ENCODE data around the gene NRXN3.

Gene NRXN3

DNA sequence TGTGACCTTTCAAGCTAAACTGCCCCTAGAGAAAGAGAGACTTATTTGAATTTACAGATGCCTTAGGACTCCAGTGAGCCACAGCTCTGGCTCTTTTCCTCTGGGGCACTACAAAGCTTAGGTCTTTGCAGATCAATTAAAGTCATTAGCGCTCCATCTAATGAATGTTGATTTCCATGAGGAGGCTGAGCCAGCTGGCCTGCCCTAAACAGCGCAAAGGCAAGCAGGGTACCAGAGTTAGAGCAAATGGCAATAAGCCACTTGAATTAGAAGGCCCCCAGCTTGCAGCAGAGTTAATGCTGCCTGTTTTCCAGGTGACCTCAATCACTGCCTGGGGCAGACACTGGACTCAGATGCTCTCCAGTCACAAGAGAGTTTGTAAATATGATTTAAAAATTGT, 1345.8 kb downstream of the NRXN3 start:
- no peak for DNase-seq (ENCODE audit: low read depth in 2 of 2)

DNA sequence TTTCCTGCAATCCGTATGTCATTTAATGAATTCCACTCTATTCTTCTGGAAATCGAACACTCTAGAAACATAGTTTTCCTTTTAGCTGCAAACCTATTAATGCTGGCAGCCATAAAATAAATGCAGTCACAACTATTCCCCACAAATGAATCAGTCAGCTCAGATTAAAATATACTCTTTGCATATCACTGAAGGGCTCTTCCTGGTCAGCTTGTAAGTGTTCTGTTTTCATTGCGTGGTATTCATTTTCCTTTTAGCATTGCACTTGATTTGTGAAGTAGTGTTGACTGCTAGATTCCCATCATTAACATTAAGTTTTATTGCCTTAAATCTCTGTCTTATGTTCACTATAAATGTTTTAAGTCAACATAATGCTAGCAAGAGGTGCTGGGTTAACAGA, 1355.2 kb downstream of the NRXN3 start:
- DNase-seq (ENCODE audit: low read depth in 2 of 2), result no peak

GRCh38 chr14:79528828-79529416, 1358.7 kb downstream of the NRXN3 start:
- no peak for DNase-seq (ENCODE audit: low read depth in 2 of 2)

GRCh38 chr14:79530555-79530954, 1360.4 kb downstream of the NRXN3 start:
- DNase-seq (ENCODE audit: low read depth in 2 of 2), result no peak

DNA sequence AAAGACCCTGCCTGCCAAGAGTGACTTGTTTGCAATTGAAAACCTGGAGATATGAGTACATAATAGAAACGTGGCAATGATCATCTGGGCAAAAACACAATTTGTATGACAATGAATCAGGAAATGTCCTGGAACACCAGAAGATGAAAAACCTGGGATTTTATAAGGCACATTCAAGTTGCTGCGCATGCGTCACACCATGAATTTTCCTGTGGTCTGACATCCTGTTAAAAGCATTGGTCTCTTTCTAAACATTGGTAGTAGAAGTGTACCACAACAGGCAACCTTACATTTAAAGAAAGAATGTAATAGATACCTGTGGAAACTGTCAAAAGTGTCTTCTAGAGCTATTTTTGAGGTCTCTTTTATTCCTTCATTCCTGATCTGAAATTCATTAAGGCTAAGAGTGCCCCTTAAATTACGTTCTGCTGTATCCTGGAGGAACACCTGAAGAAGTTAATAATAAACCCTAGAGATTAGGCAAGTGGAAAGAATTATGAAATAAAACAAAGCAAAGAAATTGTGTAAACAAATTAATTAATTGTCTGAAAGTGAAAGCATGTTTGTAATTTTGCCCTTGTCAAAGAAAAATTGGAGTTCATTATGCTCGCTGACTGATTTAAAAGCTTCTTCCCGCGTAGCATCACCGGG, 1364.7 kb downstream of the NRXN3 start:
- DNase-seq (ENCODE audit: low read depth in 2 of 2), result no peak

GRCh38 chr14:79540394-79540793, 1370.2 kb downstream of the NRXN3 start:
- DNase-seq (ENCODE audit: low read depth in 2 of 2), result no peak

- no peak for DNase-seq (ENCODE audit: low read depth in 2 of 2)
These were observed 1371.9 kb downstream of the NRXN3 start for GRCh38 chr14:79542121-79542520.

DNA sequence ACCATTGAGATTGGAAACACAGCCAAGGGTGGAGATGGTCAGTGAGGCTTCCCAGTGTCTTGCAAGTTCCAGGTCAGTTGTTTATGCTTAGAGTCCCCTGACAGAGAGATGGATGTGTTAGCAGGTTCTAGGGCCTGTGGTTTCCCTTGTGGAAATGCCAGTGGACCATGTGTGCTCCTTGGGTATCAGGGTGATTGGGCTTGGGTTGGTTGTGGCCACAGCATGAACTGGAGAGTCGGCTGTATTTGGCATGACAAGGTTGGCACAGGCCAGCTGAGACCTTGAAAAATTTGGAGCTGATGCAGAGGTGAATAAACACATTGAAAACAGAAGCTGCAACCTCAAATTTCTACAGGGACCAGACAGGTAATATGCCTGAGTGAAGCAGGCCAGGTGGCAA, 1373.2 kb downstream of the NRXN3 start:
- no peak for DNase-seq (ENCODE audit: low read depth in 2 of 2)

- no peak for DNase-seq (ENCODE audit: low read depth in 2 of 2)
These were observed 1374.0 kb downstream of the NRXN3 start for GRCh38 chr14:79543967-79544697.

- DNase-seq (ENCODE audit: low read depth in 2 of 2), result no peak
These were observed 1374.5 kb downstream of the NRXN3 start for GRCh38 chr14:79544698-79545070.

DNA sequence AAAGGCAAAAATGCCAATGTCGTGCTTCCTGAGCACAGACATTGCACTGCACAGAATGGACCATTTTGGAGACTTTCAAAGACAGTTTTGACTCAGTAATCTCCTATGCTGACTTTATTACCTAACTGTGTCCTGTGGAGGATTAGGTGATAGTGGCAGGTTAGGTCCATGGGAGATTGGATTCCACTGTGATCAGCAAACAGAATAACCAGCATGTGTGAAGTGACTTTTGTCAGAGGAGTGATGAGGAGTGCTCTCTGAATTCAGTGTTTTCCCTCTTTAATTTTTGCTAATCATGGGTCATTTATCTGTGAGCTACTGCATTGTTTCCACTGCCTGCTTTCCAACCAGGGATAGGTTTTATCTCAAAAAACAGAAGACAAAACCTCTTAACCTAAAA, 1378.7 kb downstream of the NRXN3 start:
- DNase-seq (ENCODE audit: low read depth in 2 of 2), result no peak

DNA sequence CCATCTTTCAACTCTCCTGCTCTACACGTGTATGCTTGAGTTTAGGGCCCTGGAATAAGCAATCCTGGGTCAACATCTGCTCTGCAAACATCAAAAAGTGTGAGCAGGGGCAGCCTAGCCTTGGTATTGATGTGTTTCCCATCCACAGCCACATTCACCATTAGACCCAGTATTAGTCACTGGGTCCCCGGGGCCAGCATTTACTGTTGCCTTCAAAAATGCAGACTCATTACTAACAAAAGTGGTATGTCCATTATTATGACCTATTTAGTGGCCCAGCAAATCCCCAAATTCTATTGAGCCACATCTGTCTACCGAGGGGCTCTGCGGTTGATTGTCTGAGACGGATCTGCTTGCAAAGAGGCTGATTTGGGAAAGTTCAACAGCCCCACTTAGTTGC, 1379.3 kb downstream of the NRXN3 start:
- no peak for DNase-seq (ENCODE audit: low read depth in 2 of 2)

- DNase-seq (ENCODE audit: low read depth in 2 of 2), result no peak
These were observed 1381.3 kb downstream of the NRXN3 start for GRCh38 chr14:79551523-79551922.

GRCh38 chr14:79552778-79553177, 1382.6 kb downstream of the NRXN3 start:
- DNase-seq (ENCODE audit: low read depth in 2 of 2), result no peak

GRCh38 chr14:79554816-79555215, 1384.6 kb downstream of the NRXN3 start:
- DNase-seq (ENCODE audit: low read depth in 2 of 2), result no peak

- no peak for DNase-seq (ENCODE audit: low read depth in 2 of 2)
These were observed 1385.3 kb downstream of the NRXN3 start for GRCh38 chr14:79555429-79555828.

DNA sequence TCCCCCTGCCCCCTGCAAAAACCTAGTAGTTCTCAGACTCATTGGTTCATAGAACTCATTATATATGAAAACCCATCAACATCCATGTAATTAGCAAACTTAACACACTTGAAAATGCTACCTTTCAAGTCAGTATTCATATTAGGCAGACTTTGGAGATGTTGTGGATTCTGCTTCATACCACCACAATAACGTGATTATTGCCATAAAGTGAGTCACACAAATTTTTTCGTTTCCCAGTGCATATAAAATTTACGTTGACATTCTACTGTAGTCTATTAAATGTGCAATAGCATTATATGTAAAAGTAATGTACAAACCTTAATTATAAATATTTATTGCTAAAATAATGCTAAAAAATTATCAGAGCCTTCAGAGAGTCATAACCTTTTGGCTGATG, 1387.1 kb downstream of the NRXN3 start:
- DNase-seq (ENCODE audit: low read depth in 2 of 2), result no peak

- DNase-seq (ENCODE audit: low read depth in 2 of 2), result no peak
These were observed 1392.0 kb downstream of the NRXN3 start for GRCh38 chr14:79562185-79562584.

- no peak for DNase-seq (ENCODE audit: low read depth in 2 of 2)
These were observed 1394.2 kb downstream of the NRXN3 start for GRCh38 chr14:79564371-79564770.

- DNase-seq (ENCODE audit: low read depth in 2 of 2), result no peak
These were observed 1397.1 kb downstream of the NRXN3 start for GRCh38 chr14:79567306-79567705.

GRCh38 chr14:79568594-79568993, 1398.4 kb downstream of the NRXN3 start:
- no peak for DNase-seq (ENCODE audit: low read depth in 2 of 2)

- DNase-seq (ENCODE audit: low read depth in 2 of 2), result no peak
These were observed 1398.9 kb downstream of the NRXN3 start for GRCh38 chr14:79569072-79569471.

GRCh38 chr14:79570648-79571047, 1400.5 kb downstream of the NRXN3 start:
- no peak for DNase-seq (ENCODE audit: low read depth in 2 of 2)

All from stimulated activated CD4-positive, alpha-beta T cell treated with anti-CD3 and anti-CD28 coated beads, Interleukin-1b, Interleukin-23, amount 100 ng/mL, for 1 hour (primary cell).